Nephron (organoid): Measurements from ENCODE around the gene SNCG.

Experiments used
- H3K27ac Mint-ChIP-seq, 3 experiments: 2 replicates each; pipeline ENCODE4 v1.8.0; 2020; ENCODE audit warnings: mixed read lengths in 3 of 3, mild to moderate bottlenecking in 2 of 3, moderate library complexity in 1 of 3
- H3K27me3 Mint-ChIP-seq: 2 replicates; pipeline ENCODE4 v1.8.0; 2021; ENCODE audit warnings: low read depth, mild to moderate bottlenecking, moderate library complexity, mixed read lengths
- H3K36me3 Mint-ChIP-seq: 2 replicates; pipeline ENCODE4 v1.8.0; 2020; ENCODE audit warnings: low read depth, mixed read lengths
- H3K4me1 Mint-ChIP-seq: 2 replicates; pipeline ENCODE4 v1.8.0; 2020; ENCODE audit warnings: mixed read lengths
- H3K4me3 Mint-ChIP-seq, 3 experiments: 2 replicates each; pipeline ENCODE4 v1.8.0; 2020; ENCODE audit warnings: mild to moderate bottlenecking in 3 of 3, mixed read lengths in 3 of 3, moderate library complexity in 2 of 3
- H3K9me3 Mint-ChIP-seq: 2 replicates; pipeline ENCODE4 v1.8.0; 2020; ENCODE audit warnings: mixed read lengths
- TF ChIP-seq, protein P1 (sequence below), 3 experiments: fragments of 200-600 bp; sonication (generic); IDR thresholded peaks; one replicate each; pipeline ENCODE4 v1.5.0; 2021; ENCODE audit warnings: antibody characterized with exemption in 3 of 3; ENCODE audit not compliant: unreplicated experiment in 3 of 3

Gene SNCG

DNA sequence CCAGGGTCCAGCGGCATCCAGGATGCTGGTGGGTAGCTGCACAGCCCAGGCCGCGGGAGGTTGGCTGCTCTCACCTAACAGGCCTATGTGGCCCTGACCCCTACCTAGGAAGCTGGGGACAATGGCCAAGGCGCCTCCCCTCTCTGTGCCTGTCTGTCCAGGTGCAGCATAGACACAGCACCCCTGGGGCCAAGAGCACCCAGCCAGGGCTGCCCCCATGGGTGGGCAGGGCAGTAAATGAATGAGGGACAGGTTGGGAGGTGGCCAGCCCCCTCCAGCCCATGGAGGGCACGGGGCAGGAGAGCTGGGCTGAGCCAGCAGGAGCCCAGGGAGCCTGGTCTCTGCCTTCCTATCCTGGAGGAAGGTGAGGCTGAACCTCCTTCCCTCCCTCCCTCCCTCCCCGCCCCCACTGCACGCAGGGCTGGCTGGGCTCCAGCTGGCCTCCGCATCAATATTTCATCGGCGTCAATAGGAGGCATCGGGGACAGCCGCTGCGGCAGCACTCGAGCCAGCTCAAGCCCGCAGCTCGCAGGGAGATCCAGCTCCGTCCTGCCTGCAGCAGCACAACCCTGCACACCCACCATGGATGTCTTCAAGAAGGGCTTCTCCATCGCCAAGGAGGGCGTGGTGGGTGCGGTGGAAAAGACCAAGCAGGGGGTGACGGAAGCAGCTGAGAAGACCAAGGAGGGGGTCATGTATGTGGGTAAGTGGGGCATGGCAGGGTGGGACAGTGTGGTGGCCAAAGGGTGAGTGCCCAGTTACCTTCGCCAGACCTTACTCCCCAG, at the start of gene SNCG:
Gene SNCG (plus strand): TSS at position 484 of the 785 bp plus-strand sequence. CDS start 99 bp downstream, at position 583.
- H3K9me3 Mint-ChIP-seq, result peaks cover 2% of the 10 kb centered on the region
- H3K4me1 Mint-ChIP-seq, result peaks cover 43% of the 10 kb centered on the region
- H3K27me3 Mint-ChIP-seq, result no peaks in the 10 kb centered on the region
- peak within 1 kb of the TSS; percentile 55 to 75 (median 65) for H3K4me3 Mint-ChIP-seq
- H3K36me3 Mint-ChIP-seq, result peaks cover 5% of the 10 kb centered on the region
- TF ChIP-seq, protein P1, sequence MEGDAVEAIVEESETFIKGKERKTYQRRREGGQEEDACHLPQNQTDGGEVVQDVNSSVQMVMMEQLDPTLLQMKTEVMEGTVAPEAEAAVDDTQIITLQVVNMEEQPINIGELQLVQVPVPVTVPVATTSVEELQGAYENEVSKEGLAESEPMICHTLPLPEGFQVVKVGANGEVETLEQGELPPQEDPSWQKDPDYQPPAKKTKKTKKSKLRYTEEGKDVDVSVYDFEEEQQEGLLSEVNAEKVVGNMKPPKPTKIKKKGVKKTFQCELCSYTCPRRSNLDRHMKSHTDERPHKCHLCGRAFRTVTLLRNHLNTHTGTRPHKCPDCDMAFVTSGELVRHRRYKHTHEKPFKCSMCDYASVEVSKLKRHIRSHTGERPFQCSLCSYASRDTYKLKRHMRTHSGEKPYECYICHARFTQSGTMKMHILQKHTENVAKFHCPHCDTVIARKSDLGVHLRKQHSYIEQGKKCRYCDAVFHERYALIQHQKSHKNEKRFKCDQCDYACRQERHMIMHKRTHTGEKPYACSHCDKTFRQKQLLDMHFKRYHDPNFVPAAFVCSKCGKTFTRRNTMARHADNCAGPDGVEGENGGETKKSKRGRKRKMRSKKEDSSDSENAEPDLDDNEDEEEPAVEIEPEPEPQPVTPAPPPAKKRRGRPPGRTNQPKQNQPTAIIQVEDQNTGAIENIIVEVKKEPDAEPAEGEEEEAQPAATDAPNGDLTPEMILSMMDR (IDR thresholded peaks at IDR 0.05; ENCODE audit: unreplicated experiment in 3 of 3), result no peak
- peak within 1 kb of the TSS; percentile 67 to 88 (median 79) for H3K27ac Mint-ChIP-seq

DNA sequence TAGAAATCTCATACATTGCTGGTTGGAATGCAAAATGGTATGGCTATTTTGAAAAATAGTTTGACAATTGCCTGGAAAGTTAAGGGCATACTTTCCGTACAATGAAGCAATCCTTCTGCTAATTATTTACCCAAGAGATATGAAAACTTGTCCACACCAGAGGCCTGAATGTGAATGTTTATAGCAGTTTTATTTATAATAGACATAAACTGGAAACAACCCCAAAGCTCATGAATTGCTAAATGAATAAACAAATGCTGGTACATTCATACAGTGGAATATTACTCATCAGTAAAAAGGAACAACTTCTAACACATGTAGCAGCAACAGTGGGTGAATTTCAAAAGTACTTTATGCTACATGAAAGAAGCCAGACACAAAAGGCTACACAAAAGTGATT, 43.7 kb upstream of the SNCG start:
- Mint-ChIP-seq H3K27ac (no peak overlapping the region), H3K4me1 (no peaks in the 10 kb centered on the region), H3K36me3 (peaks cover 67% of the 10 kb centered on the region), H3K27me3 (no peaks in the 10 kb centered on the region), H3K4me3 (no peak overlapping the region), H3K9me3 (no peaks in the 10 kb centered on the region)
- TF ChIP-seq, protein P1 (IDR thresholded peaks at IDR 0.05; ENCODE audit: unreplicated experiment in 3 of 3), result no peak

DNA sequence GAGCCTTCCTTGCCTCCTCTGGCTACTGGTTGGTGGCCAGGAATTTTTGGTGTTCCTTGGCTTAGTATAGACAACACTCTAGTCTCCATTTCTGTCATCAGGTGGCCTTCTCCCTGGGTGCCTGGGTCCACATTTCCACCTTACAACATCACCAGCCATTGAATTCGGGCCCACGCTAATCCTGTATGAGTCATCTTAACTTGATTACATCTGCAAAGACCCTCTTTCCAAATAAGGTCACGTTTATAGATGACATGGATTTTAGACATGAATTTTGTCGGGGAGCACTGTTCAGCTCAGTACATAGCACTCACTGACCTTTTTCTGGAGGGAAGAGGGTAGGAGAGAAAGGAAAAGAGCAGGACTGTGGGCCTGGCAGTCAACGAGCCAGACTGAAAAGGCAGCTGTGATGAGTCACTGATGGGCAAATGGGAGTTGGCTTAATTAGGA, 40.4 kb upstream of the SNCG start:
- Mint-ChIP-seq H3K9me3 (no peaks in the 10 kb centered on the region), H3K36me3 (peaks cover 82% of the 10 kb centered on the region), H3K4me1 (no peaks in the 10 kb centered on the region), H3K27ac (no peak overlapping the region), H3K27me3 (no peaks in the 10 kb centered on the region), H3K4me3 (no peak overlapping the region)
- TF ChIP-seq, protein P1 (IDR thresholded peaks at IDR 0.05; ENCODE audit: unreplicated experiment in 3 of 3), result no peak

DNA sequence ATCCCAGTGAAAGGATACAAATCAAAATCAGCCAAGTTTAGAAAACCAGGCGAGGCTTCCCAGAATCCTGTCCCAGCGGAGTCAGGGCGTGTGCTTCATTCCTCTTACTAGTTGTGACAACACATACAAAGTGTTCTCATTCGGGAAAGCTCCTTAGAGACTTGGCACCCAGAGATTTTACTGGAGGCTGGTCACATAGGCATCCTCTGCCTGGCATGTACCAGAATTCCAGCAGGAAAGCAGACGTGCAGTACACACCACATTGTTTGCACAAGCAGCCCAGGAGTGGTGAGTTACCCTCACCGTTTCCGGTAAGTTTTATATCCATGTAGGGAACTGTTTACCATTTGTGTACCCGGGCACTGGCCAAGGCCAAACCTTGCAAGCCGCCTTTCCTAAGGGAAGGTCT, 35.8 kb upstream of the SNCG start:
- Mint-ChIP-seq H3K27me3 (no peaks in the 10 kb centered on the region), H3K9me3 (no peaks in the 10 kb centered on the region), H3K36me3 (peaks cover 57% of the 10 kb centered on the region), H3K27ac (no peak overlapping the region), H3K4me1 (no peaks in the 10 kb centered on the region), H3K4me3 (no peak overlapping the region)
- TF ChIP-seq, protein P1 (IDR thresholded peaks at IDR 0.05; ENCODE audit: unreplicated experiment in 3 of 3), result no peak

DNA sequence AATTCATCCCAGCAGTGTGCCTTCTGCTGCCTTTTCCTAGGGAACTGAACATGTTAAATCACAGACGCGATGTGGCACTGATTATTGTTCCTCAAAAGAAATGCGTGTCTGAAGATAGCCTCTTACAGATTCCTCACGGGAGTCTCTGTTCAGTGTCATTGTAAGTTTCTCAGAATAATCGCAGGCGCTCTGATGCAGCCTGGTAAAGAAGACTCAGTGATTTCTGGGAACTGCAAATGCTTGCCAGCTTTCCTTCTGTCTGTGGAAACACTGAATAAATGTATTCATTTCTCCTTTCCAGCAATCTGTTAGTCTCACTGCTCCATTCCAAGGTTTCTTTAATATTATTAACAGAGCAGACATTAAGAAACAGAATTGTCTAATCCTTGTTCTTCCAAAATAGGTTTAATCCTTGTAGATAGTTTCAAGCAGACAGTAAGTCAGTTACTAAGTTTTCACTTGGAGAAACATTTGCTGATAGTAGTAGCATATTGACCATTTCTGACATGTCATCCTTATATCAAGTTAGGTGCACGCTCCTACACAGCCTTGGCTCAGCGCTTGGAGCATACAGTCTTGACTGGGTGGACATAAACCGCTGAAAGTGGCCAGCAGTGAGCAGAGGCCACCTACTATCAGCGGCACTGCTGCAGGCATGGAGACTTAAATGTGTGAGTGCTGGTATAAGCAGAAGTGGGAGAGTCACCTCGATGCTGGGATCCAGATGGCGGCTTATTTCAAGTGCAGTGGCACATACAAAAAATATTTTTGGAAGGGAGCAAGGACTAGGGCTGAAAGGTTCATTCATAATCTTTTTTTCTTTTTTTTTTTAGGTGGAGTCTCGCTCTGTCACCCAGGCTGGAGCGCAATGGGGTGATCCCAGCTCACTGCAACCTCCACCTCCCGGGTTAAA, 28.7 kb upstream of the SNCG start:
- Mint-ChIP-seq H3K4me3 (no peak overlapping the region), H3K36me3 (peaks cover 26% of the 10 kb centered on the region), H3K27me3 (peaks cover 3% of the 10 kb centered on the region), H3K4me1 (no peaks in the 10 kb centered on the region), H3K27ac (peak overlapping the region in 1 of 3 experiments; percentile 33), H3K9me3 (no peaks in the 10 kb centered on the region)
- TF ChIP-seq, protein P1 (IDR thresholded peaks at IDR 0.05; ENCODE audit: unreplicated experiment in 3 of 3), result no peak
